Measurements from ENCODE around the gene STAT3.

The STAT3 gene

DNA sequence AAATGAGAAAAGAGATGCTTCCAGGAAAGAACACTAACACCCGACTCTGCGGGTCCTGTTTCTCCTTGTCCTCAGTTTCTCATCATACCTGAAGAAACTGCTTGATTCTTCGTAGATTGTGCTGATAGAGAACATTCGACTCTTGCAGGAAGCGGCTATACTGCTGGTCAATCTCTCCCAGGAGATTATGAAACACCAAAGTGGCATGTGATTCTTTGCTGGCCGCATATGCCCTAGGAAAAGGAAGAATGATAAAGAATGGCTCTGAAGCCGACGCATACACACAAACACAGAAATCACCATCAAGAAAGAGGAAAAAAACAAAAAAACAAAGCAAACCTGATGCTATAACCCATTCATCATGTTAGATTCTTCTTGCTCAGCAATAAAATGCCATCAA lies 41.8 kb downstream of the STAT3 start:
- H2BK15ac ChIP-seq (ENCODE audit: low read depth, poor library complexity, severe bottlenecking) = no peak overlapping the region
- peaks cover 10% of the 10 kb centered on the region for H3K4me1 ChIP-seq (ENCODE audit: control insufficient read depth, insufficient read depth, low read depth, low read length)
- no peak overlapping the region for H3K4me3 ChIP-seq (ENCODE audit: insufficient read depth in 1 of 2, low read depth in 1 of 2, low read length in 2 of 2)
- H3K18ac ChIP-seq (ENCODE audit: low read depth in 1 of 2, low read length in 2 of 2) = no peak overlapping the region
- no peak overlapping the region for H2BK5ac ChIP-seq (ENCODE audit: low read depth, low read length, poor library complexity, severe bottlenecking)
- H2BK12ac ChIP-seq (ENCODE audit: low read length in 2 of 2) = no peak overlapping the region
- peaks cover 28 to 59% of the 10 kb centered on the region in 2 experiments for H3K36me3 ChIP-seq (ENCODE audit: control insufficient read depth in 1 of 2, insufficient read depth in 2 of 2, low read depth in 1 of 2, low read length in 2 of 2)
- H4K8ac ChIP-seq (ENCODE audit: low read length) = no peak overlapping the region
- H4K91ac ChIP-seq (ENCODE audit: low read length) = no peak overlapping the region
- DNase-seq = no peak
- H3K79me1 ChIP-seq (replicated peaks; ENCODE audit: low read length, poor library complexity, severe bottlenecking) = peaks cover 30% of the 10 kb centered on the region
- no peak overlapping the region for H3K9ac ChIP-seq (ENCODE audit: low read length)
- H3K4ac ChIP-seq (ENCODE audit: low read depth in 1 of 2, low read length in 2 of 2) = no peak overlapping the region
- H3K27ac ChIP-seq (ENCODE audit: low read length, poor library complexity, severe bottlenecking) = no peak overlapping the region
- H3K4me2 ChIP-seq (ENCODE audit: low read length, poor library complexity, severe bottlenecking) = no peak overlapping the region
- no peak overlapping the region for H2BK120ac ChIP-seq (ENCODE audit: low read depth, low read length)
- no peaks in the 10 kb centered on the region for H3K27me3 ChIP-seq (ENCODE audit: control insufficient read depth in 1 of 2, insufficient read depth in 1 of 2, low read length in 2 of 2)
- H3K9me3 ChIP-seq (ENCODE audit: control insufficient read depth, low read length) = no peaks in the 10 kb centered on the region
- H2AFZ ChIP-seq (ENCODE audit: low read depth, low read length) = no peak overlapping the region
- WGBS = 92% methylated on average over 8 of the region's 8 CpGs
- no peak overlapping the region for H3K23ac ChIP-seq (ENCODE audit: low read length in 2 of 2)
- H2AK5ac ChIP-seq (ENCODE audit: low read length, severe bottlenecking) = no peak overlapping the region
- H3K14ac ChIP-seq (ENCODE audit: low read length in 2 of 2) = no peak overlapping the region

DNA sequence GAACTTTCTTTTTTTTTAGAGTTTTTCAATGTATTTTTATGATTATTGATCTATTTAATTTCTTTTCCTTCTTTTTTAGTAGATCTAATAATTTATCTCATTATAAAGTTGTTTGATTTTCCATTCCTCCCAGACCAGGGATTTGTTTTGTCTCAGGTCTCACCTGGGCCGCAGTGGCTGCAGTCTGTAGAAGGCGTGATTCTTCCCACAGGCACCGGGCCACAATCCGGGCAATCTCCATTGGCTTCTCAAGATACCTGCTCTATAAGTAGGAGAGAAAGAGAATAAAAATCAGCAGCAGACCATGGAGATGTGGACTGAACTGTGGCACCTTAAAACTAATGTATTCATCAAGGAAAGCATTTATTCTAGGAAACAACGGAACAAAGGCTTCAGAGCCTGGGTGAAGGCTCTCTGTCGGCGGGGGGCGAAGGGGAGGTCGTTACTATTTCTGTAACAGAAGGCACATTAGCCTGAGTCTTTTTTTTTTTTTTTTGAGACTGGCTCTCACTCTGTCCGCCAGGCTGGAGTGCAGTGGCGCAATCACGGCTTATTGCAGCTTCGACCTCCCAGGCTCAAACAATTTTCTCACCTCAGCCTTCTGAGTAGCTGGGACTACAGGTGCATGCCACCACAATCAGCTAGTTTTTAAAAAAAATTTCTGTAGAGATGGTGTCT lies 42.7 kb downstream of the STAT3 start:
- no peak overlapping the region for H3K4me2 ChIP-seq (ENCODE audit: low read length, poor library complexity, severe bottlenecking)
- H2BK120ac ChIP-seq (ENCODE audit: low read depth, low read length) = no peak overlapping the region
- peaks cover 31 to 68% of the 10 kb centered on the region in 2 experiments for H3K36me3 ChIP-seq (ENCODE audit: control insufficient read depth in 1 of 2, insufficient read depth in 2 of 2, low read depth in 1 of 2, low read length in 2 of 2)
- H2BK5ac ChIP-seq (ENCODE audit: low read depth, low read length, poor library complexity, severe bottlenecking) = no peak overlapping the region
- no peak overlapping the region for H4K8ac ChIP-seq (ENCODE audit: low read length)
- no peak overlapping the region for H2AFZ ChIP-seq (ENCODE audit: low read depth, low read length)
- no peak for DNase-seq
- no peak overlapping the region for H3K14ac ChIP-seq (ENCODE audit: low read length in 2 of 2)
- no peak overlapping the region for H3K9ac ChIP-seq (ENCODE audit: low read length)
- no peak overlapping the region for H3K23ac ChIP-seq (ENCODE audit: low read length in 2 of 2)
- no peak overlapping the region for H4K91ac ChIP-seq (ENCODE audit: low read length)
- no peak overlapping the region for H3K4me3 ChIP-seq (ENCODE audit: insufficient read depth in 1 of 2, low read depth in 1 of 2, low read length in 2 of 2)
- H3K9me3 ChIP-seq (ENCODE audit: control insufficient read depth, low read length) = no peaks in the 10 kb centered on the region
- peaks cover 12% of the 10 kb centered on the region for H3K4me1 ChIP-seq (ENCODE audit: control insufficient read depth, insufficient read depth, low read depth, low read length)
- H2AK5ac ChIP-seq (ENCODE audit: low read length, severe bottlenecking) = no peak overlapping the region
- no peak overlapping the region for H2BK15ac ChIP-seq (ENCODE audit: low read depth, poor library complexity, severe bottlenecking)
- no peak overlapping the region for H3K27ac ChIP-seq (ENCODE audit: low read length, poor library complexity, severe bottlenecking)
- H3K27me3 ChIP-seq (ENCODE audit: control insufficient read depth in 1 of 2, insufficient read depth in 1 of 2, low read length in 2 of 2) = no peaks in the 10 kb centered on the region
- H2BK12ac ChIP-seq (ENCODE audit: low read length in 2 of 2) = no peak overlapping the region
- H3K4ac ChIP-seq (ENCODE audit: low read depth in 1 of 2, low read length in 2 of 2) = no peak overlapping the region
- H3K18ac ChIP-seq (ENCODE audit: low read depth in 1 of 2, low read length in 2 of 2) = no peak overlapping the region
- peaks cover 32% of the 10 kb centered on the region for H3K79me1 ChIP-seq (replicated peaks; ENCODE audit: low read length, poor library complexity, severe bottlenecking)
- 95% methylated on average over 11 of the region's 13 CpGs for WGBS

DNA sequence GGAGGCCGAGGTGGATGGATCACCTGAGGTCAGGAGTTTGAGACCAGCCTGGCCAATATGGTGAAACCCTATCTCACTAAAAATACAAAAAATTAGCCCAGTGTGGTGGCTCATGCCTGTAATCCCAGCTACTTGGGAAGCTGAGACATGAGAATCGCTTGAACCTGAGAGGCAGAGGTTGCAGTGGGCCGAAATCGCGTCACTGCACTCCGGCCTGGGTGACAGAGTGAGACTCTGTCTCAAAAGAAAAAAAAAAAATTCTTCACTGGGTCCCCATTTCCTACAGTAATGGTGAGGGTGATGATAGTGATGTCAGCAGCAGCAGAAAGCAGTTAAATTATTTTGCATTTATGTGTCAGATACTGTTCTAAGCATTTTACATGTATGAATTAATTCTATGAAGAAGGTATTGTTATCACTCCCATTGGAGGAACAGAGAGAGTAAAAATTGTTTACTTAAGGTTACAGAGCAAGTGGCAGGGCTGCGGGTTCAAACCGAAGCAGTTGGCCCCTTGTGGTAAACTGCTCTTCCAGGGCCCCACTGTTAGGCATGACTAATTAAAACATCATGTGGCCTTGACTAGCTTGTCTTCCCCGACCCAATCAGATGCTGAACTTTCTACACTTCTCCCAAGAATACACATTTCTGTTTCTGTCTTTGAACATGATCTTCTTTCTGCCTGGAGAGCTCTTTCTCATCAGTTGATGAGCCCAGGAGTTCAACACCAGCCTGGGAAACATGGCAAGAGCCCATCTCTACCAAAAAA lies 45.8 kb downstream of the STAT3 start:
- H2AFZ ChIP-seq (ENCODE audit: low read depth, low read length) = no peak overlapping the region
- no peaks in the 10 kb centered on the region for H3K27me3 ChIP-seq (ENCODE audit: control insufficient read depth in 1 of 2, insufficient read depth in 1 of 2, low read length in 2 of 2)
- WGBS = 58% methylated on average over 7 of the region's 9 CpGs
- H2AK5ac ChIP-seq (ENCODE audit: low read length, severe bottlenecking) = no peak overlapping the region
- H2BK15ac ChIP-seq (ENCODE audit: low read depth, poor library complexity, severe bottlenecking) = no peak overlapping the region
- peak; percentile 81 for DNase-seq
- H3K4me3 ChIP-seq (ENCODE audit: insufficient read depth in 1 of 2, low read depth in 1 of 2, low read length in 2 of 2) = no peak overlapping the region
- peaks cover 41 to 85% of the 10 kb centered on the region in 2 experiments for H3K36me3 ChIP-seq (ENCODE audit: control insufficient read depth in 1 of 2, insufficient read depth in 2 of 2, low read depth in 1 of 2, low read length in 2 of 2)
- no peak overlapping the region for H3K23ac ChIP-seq (ENCODE audit: low read length in 2 of 2)
- H3K79me1 ChIP-seq (replicated peaks; ENCODE audit: low read length, poor library complexity, severe bottlenecking) = peaks cover 27% of the 10 kb centered on the region
- H3K4me2 ChIP-seq (ENCODE audit: low read length, poor library complexity, severe bottlenecking) = no peak overlapping the region
- H3K18ac ChIP-seq (ENCODE audit: low read depth in 1 of 2, low read length in 2 of 2) = no peak overlapping the region
- H2BK5ac ChIP-seq (ENCODE audit: low read depth, low read length, poor library complexity, severe bottlenecking) = no peak overlapping the region
- H3K9ac ChIP-seq (ENCODE audit: low read length) = no peak overlapping the region
- no peak overlapping the region for H4K91ac ChIP-seq (ENCODE audit: low read length)
- peaks cover 10% of the 10 kb centered on the region for H3K4me1 ChIP-seq (ENCODE audit: control insufficient read depth, insufficient read depth, low read depth, low read length)
- peak overlapping the region; percentile 35 for H3K27ac ChIP-seq (ENCODE audit: low read length, poor library complexity, severe bottlenecking)
- no peak overlapping the region for H2BK120ac ChIP-seq (ENCODE audit: low read depth, low read length)
- no peaks in the 10 kb centered on the region for H3K9me3 ChIP-seq (ENCODE audit: control insufficient read depth, low read length)
- no peak overlapping the region for H3K4ac ChIP-seq (ENCODE audit: low read depth in 1 of 2, low read length in 2 of 2)
- H3K14ac ChIP-seq (ENCODE audit: low read length in 2 of 2) = no peak overlapping the region
- no peak overlapping the region for H2BK12ac ChIP-seq (ENCODE audit: low read length in 2 of 2)
- no peak overlapping the region for H4K8ac ChIP-seq (ENCODE audit: low read length)

DNA sequence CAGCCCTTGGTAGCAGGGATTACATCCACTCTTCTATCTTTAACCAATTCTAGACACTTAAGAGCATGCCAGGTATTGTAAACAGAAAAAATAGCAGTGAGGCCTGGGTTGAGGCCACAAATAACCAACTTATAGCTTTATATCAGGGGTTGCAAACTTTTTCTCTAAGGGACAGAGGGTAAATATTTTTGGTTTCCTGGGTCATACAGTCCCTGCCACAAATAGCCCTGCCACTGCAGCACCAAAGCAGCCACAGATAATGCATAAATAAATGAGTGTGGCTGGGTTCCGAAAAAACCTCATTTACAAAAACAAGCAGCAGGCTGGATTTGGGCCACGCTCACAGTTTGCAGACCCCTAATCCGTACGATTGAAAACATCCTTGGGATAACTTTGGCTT lies 46.7 kb downstream of the STAT3 start:
- H3K27ac ChIP-seq (ENCODE audit: low read length, poor library complexity, severe bottlenecking) = no peak overlapping the region
- no peak overlapping the region for H2BK5ac ChIP-seq (ENCODE audit: low read depth, low read length, poor library complexity, severe bottlenecking)
- DNase-seq = no peak
- H3K23ac ChIP-seq (ENCODE audit: low read length in 2 of 2) = no peak overlapping the region
- H2AK5ac ChIP-seq (ENCODE audit: low read length, severe bottlenecking) = no peak overlapping the region
- no peak overlapping the region for H2BK120ac ChIP-seq (ENCODE audit: low read depth, low read length)
- no peak overlapping the region for H3K4me3 ChIP-seq (ENCODE audit: insufficient read depth in 1 of 2, low read depth in 1 of 2, low read length in 2 of 2)
- H3K27me3 ChIP-seq (ENCODE audit: control insufficient read depth in 1 of 2, insufficient read depth in 1 of 2, low read length in 2 of 2) = no peaks in the 10 kb centered on the region
- H3K4ac ChIP-seq (ENCODE audit: low read depth in 1 of 2, low read length in 2 of 2) = no peak overlapping the region
- no peak overlapping the region for H3K9ac ChIP-seq (ENCODE audit: low read length)
- no peak overlapping the region for H2BK15ac ChIP-seq (ENCODE audit: low read depth, poor library complexity, severe bottlenecking)
- no peaks in the 10 kb centered on the region for H3K9me3 ChIP-seq (ENCODE audit: control insufficient read depth, low read length)
- WGBS = 80% methylated on average over 4 of the region's 4 CpGs
- no peak overlapping the region for H2BK12ac ChIP-seq (ENCODE audit: low read length in 2 of 2)
- no peak overlapping the region for H3K14ac ChIP-seq (ENCODE audit: low read length in 2 of 2)
- H3K18ac ChIP-seq (ENCODE audit: low read depth in 1 of 2, low read length in 2 of 2) = no peak overlapping the region
- no peak overlapping the region for H4K8ac ChIP-seq (ENCODE audit: low read length)
- no peak overlapping the region for H3K4me2 ChIP-seq (ENCODE audit: low read length, poor library complexity, severe bottlenecking)
- no peak overlapping the region for H2AFZ ChIP-seq (ENCODE audit: low read depth, low read length)
- peaks cover 30% of the 10 kb centered on the region for H3K79me1 ChIP-seq (replicated peaks; ENCODE audit: low read length, poor library complexity, severe bottlenecking)
- H3K4me1 ChIP-seq (ENCODE audit: control insufficient read depth, insufficient read depth, low read depth, low read length) = peaks cover 10% of the 10 kb centered on the region
- peaks cover 44 to 90% of the 10 kb centered on the region in 2 experiments for H3K36me3 ChIP-seq (ENCODE audit: control insufficient read depth in 1 of 2, insufficient read depth in 2 of 2, low read depth in 1 of 2, low read length in 2 of 2)
- no peak overlapping the region for H4K91ac ChIP-seq (ENCODE audit: low read length)
